Eye (tissue), 1 donor: ENCODE measurements around the gene C1QTNF1.

ENCODE experiments used
- DNase-seq: peaks from one replicate; pipeline ENCODE4 v3.0.0-alpha.2; 2015

Gene C1QTNF1

DNA sequence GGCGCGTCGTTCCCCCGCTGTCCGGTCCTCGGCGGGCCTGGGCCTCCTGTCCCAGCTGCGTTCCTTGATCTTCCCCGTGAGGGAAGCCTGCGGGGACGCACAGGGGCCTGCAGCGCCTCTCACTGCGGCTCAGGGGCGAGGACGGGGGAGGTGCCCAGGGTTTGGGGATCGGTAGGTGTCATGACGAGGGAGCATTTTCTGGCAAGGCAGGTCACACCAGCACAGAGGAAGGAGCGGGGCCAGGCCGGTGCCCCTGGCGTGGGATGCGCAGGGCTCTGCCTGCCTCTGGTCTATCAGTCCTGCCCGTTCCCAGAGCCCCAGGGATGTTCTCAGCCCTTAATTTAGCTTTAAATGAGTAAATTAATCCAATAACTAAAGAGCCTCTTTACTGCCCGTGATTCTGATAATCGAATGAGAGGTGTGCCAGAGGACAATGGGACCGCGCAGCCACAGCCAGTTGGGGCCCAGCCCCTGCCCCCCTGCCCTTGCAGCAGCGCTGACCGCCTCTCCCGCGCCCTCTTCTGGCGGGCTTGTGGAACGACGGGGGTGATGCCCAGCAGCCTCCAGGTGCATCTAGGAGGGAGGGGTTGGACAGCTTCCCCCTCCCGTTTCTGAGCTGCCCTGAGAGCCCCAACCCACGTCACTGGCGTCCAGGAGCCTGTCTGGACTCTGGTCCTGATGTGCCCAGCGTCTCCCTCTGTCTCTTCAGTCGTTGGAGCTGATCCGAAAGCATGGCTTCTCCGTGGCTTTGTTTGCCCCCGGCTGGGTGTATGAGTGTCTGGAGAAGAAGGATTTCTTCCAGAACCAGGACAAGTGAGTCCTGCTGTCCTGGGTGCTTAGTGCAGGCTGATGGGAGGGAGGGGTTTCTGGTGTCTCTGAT lies 58.6 kb downstream of the C1QTNF1 start:
- DNase-seq: peak; percentile 69

DNA sequence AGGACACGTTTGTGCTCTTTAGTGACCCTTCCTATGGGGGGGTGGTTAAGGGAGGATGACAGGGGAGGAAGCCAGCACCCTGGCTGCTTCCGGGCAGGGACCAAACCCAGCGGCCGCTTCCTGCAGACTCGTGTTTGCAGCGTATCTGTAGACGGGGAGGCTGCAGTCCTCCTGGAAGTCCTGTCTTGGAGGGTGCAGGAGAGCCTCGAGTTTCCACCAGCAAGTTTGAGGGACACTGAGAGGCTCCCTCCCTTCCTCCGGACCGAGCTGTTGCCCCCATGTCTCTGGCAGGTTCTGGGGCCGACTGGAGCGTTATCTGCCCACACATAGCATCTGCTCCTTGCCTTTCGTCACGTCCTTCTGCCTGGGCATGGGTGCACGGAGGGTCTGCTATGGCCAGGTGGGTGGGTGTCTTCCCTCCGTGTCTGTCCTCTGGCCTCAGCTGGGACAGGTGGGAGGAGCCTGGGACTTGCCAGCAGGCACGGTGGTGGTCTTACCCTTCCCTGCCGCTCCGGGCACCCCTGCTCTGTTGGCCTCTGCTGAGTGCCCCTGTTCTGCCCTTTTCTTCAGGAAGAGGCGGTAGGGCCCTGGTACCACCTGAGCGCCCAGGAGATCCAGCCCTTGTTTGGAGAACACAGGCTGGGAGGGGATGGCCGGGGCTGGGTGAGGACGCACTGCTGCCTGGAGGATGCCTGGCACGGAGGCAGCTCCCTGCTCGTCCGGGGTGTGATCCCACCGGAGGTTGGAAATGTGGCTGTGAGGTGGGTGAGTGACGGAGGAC lies 59.4 kb downstream of the C1QTNF1 start:
- DNase-seq: no peak

DNA sequence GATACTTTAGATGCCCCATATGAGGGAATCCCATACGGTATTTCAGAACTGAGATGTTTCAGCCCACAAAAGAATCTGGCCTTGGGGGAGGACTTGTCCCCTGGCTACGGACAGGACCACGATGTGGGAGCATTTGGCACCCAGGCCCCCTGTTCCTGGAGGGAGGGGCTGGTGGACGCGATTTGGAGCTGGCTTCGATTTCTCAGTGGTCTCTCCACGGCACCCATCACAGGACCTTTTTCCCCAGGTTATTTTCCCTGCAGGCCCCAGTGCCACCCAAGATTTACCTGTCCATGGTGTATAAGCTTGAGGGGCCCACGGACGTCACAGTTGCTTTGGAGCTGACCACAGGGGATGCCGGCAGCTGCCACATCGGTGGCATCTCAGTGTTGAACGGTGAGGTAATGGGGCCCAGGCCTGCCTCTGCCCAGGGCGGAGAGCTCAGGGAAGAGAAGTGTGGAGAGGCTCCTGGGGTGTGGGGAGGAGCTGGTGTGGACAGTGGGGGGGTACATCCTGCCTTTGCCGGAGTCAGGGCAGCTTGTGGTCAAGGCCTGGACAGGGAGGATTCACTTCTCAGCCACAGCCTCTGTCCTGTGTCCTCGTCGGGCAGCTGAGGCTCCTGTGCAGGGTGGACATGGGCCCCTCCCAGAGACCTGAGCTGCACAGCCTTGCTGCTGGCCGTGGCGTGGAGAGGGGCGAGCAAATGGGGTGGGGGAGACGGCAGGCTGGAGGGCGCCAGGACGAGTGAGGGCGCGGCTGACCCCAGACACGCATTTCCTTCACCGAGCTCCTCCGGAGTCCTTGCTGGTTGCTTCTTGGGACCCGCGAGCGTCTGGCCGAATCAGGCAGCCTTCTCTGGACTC lies 60.6 kb downstream of the C1QTNF1 start:
- no peak for DNase-seq

DNA sequence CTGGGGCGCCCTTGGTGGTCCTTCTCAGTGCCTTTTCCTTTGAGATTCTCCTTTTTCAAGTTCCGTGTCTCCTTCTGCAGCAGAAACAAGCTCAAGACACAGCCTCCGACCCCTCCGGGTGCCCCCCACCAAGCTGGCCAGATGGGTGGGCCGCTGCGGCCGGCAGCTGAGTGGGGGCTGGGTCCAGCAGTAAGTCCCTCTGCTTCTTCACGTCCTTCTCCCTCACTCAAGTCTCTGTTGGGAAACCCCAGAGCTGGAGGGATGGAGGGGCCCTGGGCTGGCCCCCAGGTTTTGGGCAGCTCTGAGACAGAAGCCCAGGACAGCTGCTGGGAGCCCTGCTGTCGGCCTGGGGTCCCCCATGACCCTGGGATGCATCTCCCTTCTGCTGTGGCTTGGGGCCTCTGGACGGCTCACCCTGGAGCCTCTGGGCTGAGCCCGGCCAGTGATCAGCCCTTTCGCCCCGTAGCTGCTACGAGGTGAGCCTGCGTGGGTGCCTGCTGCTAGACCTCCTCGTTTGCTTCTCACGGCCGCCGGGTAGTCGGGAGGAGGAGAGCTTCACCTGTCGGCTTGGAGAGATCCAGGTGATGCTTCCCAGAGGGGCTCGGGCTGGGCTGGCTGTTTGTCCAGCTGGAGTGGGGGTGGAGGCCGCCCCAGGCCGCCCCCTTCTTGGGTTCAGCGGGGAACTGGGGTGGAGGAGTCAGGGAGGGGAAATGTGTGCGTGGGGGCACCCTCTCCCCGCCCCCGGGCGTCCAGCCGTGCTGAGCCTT lies 61.4 kb downstream of the C1QTNF1 start:
- DNase-seq: no peak

DNA sequence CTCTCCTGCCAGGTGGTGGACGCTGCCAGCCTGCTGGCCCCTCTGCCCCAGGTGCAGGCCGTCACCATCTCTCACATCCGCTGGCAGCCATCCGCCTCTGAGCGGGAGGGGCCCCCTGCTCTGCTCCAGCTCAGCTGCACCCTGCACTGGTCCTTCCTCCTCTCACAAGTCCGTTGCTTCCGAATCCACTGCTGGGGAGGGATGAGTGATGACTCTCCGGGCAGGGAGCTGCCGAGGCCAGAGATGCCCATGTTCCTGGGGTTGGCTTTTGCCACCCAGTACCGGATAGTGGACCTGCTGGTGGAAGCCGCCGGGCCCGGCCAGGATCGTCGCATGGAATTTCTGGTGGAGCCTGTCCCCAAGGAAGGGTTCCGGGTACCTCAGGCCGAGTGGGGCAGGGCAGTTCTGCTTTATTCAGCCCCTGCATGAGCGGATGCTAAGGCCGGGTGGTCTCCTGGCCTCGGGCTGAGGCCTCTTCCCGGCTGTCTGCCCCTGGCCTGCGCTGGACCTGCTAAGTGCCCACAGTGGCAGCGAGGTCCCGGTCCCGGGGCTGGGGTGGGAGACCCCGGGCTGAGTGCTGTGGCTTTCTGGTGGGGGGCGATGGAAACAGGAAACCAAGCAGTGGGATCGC lies 62.1 kb downstream of the C1QTNF1 start:
- DNase-seq: no peak

DNA sequence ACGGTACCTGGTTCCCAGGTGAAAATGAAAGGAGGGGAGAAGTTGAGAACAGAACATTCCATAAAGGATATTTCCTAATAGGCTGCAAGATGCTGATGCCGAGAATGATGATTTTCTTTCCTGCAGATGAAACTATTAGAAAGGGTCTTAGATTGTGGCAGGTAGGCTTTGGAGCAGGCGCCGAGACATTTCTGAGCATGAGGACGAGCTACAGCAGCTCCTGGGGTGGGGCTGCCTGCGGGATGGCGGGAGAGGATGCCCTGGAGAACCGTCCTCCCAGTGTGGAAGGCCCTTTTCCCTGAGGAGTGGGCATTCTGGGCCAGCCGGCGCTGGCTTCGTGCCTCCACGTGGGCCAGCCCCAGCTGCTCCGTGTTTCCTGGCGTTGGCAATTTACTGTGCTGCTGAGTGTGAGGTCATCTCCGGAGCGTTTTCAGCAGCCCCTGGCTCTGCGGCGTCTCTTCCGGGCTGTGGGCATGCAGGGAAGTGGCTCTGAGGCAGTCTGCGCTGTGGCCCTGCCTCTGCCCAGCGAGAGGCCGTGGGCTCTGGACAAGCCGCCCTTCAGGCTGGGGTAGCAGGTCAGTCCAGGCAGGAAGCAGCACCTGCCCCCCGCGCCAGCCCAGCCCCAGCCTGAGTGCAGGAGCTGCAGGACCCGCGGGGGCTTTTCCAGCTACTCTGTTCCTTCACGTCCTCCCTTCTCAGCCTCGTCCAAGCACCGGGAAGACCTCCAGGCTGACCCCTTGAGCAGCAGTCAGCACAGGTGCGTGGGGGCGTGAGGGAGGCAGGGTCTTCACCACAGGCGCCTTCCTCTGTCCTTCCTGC lies 62.8 kb downstream of the C1QTNF1 start:
- DNase-seq: no peak

DNA sequence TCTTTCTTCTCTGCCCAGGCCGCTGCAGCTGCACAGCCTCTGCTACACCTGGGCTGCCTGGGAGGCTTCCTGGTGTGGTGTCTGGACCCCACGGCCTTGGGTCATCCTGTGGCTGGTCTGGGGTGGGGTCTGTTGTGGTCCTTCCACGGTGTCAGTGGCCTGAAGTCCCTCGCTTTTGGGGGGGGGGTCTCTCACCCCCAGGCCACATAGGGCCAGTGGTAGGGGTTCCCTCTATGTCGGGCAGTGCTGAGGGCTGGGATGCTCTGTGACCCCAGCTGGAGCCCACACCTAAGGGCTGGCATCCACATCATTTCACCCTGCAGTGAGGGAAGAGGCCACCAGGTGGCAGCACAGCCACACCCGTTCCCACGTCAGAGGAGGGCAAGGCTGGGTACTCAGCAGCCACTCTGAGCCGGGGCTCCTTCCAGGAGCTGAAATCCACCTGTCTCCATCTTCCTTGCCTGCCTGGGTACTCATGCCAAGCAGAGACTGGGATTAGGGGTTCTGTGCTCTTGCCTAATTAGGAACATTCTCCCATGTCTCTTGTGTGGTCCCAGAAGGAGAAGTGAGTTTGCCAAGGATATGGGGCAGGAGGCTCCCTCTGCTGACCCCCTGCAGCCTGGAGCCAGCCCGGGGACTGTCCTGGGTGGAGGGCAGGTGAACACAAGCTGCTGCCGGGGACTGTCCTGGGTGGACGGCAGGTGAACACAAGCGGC lies 63.6 kb downstream of the C1QTNF1 start:
- peak; percentile 93 for DNase-seq

DNA sequence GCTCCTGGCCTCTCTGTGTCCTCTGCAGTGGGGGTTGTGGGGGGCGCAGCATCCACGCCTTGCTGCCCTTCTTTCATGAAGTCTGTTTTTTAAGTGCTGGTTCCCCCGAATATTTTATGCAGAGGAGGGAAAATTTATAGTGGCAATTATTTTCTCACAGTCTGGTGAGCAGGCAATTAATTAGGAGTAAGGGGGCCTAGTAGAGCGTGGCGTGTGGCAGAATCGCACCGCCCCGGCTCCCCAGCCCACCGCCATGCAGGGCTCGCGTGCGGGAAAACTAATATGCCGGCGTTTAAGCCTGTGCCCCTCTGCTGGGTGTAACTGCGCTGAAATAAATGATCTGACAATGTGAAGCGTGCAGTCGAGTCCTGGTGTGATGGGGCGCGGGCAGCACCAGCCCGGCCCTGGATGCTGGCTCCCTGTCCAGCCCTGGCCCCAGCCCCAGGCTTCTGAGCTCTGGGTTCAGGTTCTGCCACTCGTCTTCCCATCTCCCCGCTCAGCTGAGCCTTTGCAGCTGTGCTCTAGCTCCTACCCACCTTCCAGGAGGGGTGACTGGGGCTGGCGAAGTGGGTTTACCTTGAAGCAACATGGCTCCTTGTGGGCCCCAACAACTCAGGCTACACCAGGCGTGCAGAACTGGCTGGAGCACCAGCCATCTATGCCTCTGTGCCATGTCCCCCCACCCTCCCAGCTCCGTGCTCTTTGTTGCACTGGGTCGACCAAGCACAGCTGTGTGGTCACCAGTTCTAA lies 64.5 kb downstream of the C1QTNF1 start:
- peak; percentile 74 for DNase-seq

DNA sequence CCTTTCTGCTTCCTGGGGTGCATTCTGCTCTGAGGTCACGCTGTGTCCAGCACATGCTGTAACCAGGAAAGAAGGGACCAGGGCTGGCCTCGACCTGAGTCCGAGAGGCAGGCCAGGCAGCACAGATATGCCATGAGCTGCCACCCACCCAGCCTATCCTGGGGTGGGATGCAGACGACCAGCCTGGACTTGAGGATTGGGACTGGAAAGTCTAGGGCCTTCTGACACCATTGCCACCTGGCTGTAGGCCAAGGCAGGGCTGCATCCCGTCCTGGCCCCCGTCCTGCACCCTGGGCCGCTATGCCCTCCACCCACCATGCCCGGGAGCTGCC lies 65.0 kb downstream of the C1QTNF1 start:
- DNase-seq: no peak

DNA sequence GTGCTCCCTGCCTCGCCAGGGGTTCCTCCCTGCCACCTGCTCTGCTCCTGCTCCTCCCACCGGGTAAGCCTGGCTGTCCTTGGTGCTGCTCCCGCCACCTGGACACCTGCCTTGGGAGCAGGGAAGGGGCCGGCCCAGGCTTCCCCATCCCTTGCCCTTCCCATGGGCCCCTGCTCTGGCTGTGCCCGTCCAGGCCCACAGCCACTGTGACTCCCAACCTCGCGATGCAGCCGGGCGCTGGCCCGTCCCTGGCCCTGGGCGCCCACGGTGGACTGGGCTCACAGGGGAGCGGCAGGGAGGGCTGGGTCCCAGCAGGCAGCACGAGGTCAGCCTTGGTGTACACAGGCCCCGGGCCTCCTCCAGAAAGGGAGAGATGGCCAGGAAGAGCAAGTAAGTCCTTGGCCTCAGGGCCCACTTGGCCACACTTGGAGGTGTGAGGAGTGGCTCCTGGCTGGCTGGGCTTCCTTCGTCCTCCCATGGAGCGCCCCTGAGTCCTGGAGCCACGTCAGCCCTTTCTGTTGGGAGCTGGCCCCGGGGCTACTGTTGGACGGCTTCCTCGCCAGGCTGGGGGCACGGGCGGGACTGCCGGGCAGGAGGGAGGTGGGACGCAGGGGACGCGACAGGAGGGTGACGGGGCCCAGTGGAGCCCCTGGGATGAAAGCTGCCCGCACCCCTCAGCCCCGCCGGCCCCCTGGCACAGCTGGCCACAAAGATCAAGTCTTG lies 65.9 kb downstream of the C1QTNF1 start:
- no peak for DNase-seq

DNA sequence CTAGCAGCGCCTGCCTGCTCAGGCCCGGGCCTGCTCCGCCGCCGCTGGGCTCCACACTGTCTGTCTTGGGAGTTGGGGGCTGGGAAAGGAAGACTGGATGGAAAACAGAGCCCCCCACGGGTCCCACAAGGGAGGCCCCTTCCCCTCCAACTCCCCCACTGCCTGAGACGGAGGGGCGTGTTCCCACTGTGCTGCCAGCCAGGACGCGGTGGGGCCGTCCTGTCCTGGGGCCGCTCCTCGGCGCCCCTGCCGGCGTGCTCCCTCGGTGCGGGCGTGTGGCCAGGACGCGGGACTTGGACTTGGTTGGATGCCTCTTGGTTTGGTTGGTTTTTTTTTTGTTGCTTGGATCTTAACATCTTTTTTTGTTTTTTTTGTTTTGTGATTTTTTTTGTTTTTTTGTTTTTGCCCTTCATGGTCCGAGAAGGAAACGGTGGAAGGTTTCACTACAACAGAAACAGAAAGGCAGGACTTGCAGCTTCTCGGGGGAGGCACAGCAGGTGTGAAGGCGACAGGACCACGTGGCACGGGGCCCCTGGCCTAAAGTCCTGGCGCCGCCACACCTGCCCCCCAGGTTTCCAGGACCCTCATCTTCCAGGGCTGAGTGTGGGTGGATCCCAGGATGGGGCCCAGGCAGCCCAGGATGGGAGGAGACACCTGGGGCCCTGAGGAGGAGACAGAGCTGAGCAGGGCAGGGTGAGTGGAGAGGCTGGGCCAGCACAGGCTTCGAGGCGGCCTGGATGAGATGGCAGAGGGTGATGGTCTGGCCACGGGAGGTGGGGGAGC lies 66.7 kb downstream of the C1QTNF1 start:
- DNase-seq: no peak

DNA sequence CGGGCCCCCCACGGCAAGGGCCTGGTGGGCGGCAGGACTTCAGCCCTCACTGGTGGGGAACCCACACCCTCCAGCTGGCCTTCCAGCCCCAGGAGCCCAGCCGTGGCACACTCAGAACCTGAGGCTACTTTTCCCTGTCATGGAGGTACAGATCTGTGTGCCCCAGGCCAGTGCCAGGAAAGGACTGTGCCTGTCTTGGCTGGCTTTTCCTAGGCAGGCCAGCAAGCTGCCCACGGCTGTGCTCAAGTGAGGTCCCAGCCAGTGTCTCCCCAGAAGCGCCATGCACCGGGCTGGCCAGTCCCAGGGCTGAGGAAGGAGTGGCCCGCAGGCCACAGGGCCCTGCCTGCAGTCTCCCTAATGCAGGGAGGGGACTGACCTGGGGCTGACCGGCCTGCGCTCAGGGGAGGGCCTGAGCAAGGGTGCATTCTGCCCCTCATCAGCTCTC lies 67.3 kb downstream of the C1QTNF1 start:
- no peak for DNase-seq

DNA sequence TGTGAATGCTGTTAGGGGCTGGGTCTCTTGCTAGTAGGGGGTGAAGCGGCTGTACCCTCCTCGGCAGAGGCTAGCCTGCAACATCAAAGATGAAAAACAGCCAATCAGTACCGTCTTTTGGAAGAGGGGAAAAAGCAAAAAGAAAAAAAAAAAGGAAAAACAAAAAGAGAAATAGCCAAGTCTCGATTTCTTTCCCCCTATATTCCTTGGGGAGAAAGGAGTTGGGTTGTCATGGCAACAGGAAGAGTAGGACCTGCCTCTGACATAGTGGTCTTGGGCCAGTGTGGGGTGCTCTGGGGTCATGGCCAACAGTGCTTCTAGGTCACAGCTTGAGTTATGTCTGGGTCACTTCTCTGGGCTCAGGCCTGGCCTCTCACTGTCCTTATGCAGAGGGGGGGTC lies 68.6 kb downstream of the C1QTNF1 start:
- no peak for DNase-seq

DNA sequence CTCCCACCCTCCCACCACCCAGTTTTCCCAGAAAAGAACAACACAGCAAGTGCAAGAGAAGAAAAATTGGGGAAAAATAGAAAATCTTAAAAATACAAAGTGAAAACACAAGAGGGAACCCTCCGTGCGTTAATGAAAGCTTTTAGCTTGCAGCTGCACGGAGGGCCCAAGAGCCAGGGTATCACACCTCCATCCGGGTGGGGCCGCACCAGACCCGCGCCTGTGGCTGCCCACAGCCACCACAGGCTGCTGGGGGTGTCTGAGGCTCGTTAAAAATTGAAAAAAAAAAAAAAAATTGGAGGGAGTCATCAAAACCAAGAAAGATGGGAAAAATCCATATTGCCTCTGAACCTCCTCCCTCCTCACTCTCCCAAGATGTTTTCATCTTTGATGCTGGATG lies 69.3 kb downstream of the C1QTNF1 start:
- DNase-seq: no peak

DNA sequence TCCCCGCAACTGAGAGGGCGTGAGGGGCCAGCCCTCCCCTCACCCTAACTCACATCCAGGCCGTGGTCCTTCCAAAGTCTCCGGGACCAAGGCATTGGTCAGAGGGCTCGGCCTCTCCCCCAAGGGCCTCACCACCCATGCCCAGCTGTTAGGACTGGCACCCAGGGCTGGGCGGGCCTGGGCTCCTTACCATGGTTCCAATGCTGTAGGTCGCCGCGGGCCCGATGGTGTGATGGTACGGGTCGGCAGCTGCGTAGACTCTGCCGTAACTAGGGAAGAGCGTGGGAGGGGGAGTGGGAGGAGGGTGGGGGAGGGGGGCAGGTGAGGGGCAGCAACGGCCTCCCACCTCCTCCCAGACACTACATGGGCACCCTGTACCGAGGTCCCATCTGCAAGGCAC lies 70.3 kb downstream of the C1QTNF1 start:
- DNase-seq: no peak

DNA sequence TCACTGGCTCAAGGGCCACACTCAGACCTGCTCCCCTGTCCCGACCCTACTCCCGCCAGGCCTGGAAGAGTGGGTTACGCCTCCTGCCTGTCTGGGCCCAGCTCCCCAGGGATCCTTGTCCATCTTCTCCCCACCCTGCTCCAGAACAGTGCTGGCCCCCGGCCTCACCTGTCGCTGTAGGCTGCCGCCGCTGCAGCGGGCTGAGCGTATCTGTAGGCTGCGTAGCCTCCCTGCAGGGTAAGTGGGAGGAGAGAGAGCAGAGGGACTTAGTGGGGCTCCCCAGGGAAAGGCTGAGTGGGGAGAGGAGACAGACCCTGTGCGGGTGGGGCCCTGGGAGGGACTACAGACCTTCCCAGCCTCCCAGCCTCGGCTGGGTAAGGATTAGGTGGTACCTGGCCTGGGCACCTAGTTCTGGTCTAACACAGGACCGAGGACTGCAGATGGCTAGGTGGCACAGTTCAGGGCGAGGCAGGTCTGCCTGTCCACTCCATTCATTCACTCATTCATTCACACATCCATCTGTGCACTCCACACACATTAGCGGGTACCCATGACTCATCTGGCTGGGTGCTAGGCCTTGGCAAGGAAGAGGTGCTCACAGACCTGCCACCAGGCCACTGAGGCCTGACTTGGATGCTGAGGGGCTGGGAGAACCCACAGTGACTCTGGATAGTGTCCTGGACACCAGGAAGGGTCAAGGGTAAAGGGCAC lies 71.5 kb downstream of the C1QTNF1 start:
- DNase-seq: no peak

DNA sequence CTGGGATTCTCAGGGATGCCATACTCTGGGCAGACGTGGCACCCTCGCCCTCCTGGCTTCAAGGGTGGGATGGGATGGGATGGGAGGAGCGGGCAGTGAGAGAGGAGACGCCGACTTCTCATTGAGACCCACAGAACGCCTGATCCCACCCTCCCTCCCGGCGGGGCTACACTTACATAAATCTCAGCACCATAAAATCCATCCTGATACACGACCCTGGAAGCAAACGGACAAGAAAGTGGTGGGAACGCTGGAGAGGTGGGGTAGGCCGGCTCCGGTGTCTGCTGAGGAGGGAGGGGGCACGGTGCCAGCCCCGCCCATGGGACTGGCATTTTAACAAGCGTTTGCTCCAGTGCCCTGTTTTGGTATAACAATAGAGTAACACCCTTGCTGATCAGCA lies 72.5 kb downstream of the C1QTNF1 start:
- DNase-seq: no peak
